Uterus (tissue), 2 donors: ENCODE data around the gene CYP11A1.
"Not testable (repeated sequence)": the region's sequence is repeated elsewhere in the genome, so short reads cannot be mapped to it uniquely, and the experiment has no call there.

Experiments
- CTCF ChIP-seq, 4 experiments: fragments of 200-600 bp in 2 of 4; fragments of 450-650 bp in 2 of 4; sonication (generic) in 2 of 4; IDR thresholded peaks; one replicate each; pipeline ENCODE4 v1.5.1; 2016 to 2019; ENCODE audit warnings: antibody characterized with exemption in 4 of 4, mild to moderate bottlenecking in 2 of 4, moderate library complexity in 1 of 4
- POLR2A ChIP-seq, 2 donors: fragments of 450-650 bp; IDR thresholded peaks; one replicate each; pipeline ENCODE4 v1.6.1; 2016; ENCODE audit warnings: antibody characterized with exemption in 2 of 2, mild to moderate bottlenecking in 1 of 2, moderate library complexity in 1 of 2

GRCh38 chr15:74357514-74357913, 9.9 kb downstream of the CYP11A1 start:
- TF ChIP-seq CTCF, POLR2A (IDR thresholded peaks at IDR 0.05): not testable (repeated sequence)
